RPMI7951 (cell line): ENCODE results near the gene RBM19. TPM values are rescaled to one million over a fixed set of nuclear protein-coding genes. Genes with fewer than 3 reads are reported as not detected.
"Not testable (repeated sequence)": the region's sequence is repeated elsewhere in the genome, so short reads cannot be mapped to it uniquely, and the experiment has no call there.

Experiments
- DNase-seq: peaks from one replicate; pipeline ENCODE4 v3.0.0-alpha.2; 2012; ENCODE audit warnings: low read depth
- total RNA-seq: library from RNA; depleted of rRNA; stranded (reverse); fragments of >200 nt; shearing (Covaris generic); gene quantifications from 2 replicates; pipeline ENCODE4 v1.2.3, GENCODE V29; 2014

Gene RBM19
- total RNA-seq, 1 experiment from 2014 or later: 12.5 TPM

DNA sequence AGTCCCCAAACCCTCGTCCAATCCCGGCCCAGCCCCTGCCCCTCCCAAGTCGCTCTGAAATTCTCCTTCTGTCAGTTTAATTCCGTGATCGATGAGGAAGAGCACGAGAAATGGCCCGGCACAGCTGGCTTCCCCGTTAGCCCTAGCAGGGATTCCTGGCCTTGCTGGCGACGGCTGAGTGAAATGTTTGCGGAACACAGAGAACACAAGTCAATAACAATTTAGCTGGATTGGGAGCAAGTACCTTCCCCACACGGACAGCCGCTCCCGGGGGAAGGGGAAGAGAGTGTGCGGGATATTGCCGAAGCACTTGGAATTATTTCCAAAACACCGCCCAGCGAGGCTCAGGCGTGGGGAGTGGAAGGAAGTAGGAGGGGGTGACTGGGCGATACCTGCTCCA lies 134.6 kb downstream of the RBM19 start:
- DNase-seq: no peak

DNA sequence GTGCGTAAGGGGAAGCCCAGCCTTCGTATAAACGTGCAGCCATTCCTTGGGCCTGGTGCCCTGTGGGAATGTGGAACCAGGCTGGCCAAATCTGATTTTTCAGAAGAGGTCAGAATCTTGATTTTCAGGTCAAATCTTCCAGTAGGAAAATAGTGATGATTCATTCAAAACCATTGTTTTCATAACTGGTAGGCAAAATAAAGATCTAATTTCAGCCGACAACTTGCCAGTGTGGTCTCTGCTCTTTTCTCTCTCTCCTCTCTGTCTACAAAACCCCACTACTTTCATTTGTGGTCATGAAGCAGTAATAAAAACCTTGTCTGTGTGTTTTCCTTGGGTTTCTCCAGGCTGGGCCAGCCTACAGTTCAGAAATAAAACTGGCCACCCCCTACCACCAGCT lies 135.1 kb downstream of the RBM19 start:
- peak; percentile 37 for DNase-seq

DNA sequence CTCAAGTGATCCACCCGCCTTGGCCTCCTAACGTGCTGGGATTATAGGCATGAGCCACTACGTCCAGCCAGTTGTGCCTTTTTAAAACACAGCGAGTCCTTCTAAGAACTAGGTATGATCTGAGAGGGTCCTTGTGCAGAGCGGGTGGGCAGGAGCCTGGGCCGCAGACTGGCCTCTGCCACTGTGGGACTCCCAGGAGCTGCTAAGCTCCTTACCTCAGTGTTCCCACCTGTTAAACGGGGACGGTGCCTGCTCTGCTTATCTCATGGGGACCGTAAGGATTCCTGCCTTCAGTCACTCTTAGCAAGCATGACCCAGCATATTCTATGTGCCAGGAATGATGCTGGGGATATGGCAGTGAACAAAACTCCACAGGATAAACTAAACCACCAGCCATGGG lies 136.9 kb downstream of the RBM19 start:
- no peak for DNase-seq

DNA sequence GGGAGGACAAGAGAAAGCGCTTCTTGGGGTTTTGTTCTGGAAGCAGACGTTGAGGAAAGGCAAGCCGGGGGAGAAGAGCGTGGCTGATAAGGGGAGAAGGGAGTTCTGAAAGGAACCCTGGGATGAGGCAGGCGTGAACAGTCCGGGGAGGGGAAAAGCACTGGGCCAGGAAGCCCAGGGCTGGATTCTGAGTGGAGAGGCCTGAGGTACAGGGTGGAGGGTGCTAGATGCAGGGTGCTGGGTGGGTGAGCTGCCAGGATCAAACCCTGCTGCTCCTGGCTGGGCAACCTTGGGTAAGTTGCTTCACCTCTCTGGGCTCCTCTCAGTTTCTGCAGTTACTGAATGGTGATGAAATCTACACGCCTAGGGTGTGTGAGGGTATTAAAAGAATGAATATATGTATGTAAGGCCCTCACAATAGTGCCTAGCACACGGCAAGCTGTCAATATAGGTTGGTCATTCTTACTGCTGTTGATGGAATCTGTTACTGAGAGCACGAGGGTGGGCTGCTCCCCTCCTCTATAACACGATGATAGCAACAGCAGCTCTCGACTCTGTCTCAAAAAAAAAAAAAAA lies 138.5 kb downstream of the RBM19 start:
- DNase-seq: no peak

DNA sequence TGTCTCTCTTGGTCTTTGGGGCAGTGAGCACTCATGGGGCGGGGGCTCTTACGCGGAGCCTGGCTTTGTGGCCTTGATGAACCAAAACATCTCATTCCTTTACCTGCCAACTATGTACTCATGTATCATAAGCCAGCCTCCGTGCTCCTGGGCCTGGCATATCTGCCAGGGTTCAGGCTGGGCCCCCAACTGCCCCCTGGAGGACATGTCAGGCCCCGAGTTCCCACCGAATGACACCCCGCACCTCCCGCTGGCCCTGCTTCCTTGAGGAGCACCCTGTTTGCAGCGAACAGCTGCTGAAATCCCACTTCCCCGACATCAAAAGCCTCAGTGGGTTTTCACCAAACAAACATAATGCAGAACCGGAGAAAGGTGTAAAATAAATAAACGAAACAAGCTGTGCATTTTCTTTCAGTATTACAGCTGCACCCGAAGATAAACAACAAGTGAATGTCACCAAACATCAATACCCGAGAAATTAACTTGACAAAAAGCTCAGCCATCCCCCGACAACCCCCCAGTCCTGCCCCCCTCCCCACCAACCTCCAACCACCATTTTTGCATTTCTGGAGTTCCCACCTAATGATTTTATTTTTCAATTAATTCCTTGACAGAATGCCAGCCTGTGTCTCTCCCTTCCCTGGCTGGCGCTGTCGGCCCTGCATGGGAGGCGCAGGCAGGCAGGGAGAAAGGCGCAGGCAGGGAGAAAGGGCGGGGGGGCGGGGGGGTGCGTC lies 139.2 kb downstream of the RBM19 start:
- DNase-seq: no peak

DNA sequence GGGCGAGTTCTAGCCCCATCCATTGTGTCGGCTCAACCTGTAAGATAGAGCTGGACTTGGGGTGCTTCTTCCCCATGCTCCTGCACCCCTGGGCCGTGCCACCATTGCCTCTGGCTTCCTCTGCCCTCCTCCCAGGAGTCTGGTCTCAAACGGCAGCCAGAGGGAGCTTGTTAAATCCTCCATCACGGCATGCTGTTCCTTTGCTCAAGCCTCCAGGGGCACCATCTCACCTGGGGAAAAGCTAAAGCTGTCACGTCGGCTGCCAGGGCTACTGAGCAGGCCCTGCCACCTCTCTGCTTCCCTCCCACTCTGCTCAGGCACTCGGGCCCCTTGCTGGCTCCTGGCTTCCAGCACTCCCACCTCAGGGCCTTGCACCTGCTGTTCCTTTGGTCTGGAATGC lies 140.4 kb downstream of the RBM19 start:
- DNase-seq: no peak

DNA sequence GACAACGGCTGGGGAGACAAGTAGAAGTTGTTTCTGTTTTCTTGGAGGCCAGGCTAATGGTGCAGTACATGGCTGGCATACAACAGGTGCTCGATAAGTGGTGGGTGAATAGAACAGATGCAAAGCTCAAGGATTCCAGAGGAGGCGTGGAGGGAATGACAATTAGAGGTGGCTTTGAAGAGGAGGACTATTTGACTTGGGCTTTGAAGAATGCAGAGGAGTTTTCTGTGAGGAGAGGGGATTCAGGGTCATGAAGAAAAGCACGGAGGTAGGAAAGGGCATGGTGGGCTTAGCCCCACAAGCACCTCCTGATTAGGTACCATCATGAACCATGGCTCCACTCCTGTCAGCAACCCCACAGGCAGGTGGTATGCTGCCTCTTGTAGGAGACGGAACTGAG lies 142.3 kb downstream of the RBM19 start:
- no peak for DNase-seq

DNA sequence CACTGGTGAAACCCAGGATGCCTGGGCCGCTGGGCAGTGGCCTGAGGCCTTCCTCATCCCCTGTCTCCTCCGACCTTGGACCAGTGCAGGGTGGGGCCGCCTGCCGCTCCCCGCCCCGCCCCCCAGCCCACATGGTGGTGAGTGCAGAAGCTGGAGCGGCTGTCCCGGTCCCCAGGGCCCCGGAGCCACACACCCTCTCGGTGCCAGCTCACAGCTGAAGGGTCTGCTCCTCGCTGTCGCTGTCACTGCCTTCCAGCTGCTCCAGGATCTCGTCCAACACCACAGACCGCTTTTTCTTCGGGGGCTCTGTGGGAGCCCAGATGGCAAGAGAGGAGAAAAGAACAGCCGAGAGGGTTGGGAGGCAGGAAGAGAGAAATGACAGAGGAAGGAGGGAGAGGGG lies 143.1 kb downstream of the RBM19 start:
- DNase-seq: no peak

DNA sequence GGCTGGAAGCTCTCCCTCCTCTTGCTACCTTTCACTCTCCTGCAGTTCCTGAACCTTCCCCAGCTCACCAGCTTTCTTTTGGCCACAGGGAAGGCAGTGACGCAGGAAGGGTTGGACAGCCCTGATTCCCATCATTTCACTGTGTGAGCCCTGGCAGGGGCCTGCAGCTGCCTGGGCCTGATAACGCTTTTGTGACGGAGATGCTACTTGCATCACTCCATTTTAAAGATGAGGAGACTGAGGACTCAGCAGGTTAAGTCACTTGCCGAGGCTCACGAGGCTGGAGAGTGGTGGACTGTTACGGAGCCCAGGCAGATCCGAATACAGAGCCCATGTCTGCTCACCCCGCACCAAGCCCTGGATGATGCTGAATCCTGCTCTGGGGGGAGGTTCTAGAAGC lies 145.3 kb downstream of the RBM19 start:
- DNase-seq: no peak

DNA sequence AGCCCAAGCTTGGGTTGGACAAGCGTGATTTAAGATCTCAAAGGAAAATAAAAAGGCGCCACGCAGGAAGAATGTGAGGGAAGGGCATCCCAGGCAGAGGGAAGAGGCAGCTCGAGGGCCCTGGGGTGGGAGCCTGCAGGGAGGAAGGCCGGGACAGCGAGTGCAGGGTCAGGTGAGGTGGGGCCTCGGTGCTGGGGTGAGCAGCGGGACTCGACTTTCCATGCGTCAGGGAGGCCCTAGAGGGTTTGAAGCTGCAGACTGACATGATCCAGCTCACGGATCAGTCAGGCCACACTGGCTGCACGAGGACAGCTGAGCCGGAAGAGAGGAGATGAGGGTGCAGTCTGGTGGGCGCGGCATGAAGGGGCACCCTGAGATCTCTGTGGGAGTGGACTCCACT lies 145.8 kb downstream of the RBM19 start:
- DNase-seq: no peak

DNA sequence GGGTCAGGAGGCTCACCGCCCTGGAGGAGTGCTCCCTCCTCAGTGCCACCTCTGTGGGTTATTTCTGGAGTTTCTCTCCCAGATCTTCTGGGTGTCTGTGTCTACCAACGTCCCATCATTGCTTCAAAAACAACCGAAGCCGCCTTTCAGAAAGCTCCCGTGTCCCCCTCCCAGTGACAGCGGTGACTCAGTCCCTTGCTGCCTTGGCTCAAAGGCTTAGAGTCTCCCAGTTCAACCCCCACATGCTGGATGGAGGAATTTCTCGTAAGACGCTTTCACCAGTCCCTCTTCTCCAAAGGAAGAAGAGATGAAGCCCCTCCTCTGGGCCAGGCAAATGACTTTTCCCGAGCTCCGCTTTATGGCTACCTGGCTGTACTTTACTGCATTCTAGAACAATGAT lies 146.6 kb downstream of the RBM19 start:
- no peak for DNase-seq

DNA sequence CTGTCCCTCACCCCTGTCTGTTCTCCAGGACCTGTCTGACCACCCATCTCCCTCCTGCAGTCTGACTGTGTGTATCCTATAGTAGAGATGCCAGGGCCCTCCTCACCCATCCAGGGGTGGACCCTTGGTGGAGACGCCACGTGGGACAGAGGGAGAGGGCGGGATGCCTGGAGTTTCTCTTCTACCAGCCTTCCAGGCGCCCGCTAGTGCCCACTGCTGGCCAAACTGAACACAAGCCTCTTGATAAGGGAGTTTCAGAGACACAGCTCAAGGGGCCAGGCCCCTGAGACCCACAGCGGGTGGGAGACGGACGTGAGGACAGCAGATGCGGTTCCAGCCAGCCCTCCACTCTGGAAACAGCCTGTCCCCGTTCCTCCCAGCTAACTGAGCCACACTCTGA lies 147.3 kb downstream of the RBM19 start:
- DNase-seq: no peak

DNA sequence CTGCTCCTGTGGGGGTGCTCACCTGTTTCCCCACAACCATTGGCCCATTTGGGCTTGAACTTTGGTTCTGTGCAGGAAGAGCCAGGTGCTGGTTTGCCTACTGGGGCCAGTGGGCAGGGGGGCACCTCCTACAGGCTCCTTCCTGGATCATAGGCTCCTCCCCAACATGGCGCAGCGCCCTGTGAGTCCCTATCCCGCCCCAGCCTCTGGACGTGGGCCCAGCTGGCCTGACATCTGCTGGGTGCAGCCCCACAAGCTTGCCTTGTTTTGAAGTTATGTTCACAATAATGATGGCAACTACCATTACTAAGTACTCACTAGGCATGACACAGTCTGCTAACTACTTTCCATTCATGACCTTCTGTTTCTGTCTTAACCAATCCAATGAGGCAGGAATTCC lies 147.8 kb downstream of the RBM19 start:
- no peak for DNase-seq

DNA sequence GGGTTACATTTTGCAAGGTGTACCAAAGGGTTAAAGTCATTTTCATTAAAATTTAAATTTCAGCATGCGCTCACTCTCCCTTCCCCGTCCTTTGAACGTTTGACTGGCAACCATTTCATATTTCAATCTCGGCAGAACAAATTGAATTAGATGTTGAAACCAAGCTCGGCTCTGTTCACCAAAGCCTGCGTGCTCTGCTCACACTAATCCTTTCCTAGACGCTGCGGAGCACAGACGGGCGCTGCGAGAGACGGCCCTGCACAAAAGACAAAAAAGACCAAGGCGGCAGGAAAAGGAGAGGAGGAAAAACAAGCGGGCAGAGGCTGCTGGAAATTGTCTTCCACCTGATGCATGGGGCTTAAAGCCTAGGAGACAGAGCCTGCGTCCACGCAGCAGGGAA lies 149.3 kb downstream of the RBM19 start:
- no peak for DNase-seq

DNA sequence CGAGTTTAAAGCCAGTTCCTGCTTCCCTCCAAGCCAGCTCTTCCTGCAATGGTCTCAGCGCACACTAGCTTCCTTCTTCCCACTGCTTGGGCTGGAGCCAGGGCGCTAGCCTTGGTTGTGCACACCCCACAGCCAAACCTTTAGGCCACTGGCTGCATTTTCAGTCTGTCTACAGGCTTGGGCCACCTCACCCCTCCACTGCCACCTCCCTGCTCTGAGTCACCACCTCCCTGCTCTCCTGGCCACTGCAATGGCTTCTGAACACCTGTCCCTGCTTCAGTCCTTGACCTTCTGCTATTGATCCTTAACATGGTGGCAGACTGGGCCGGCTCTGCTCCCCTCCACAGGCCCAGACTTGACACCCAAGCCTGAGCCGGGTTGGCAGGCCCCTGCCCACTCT lies 151.1 kb downstream of the RBM19 start:
- DNase-seq: no peak

DNA sequence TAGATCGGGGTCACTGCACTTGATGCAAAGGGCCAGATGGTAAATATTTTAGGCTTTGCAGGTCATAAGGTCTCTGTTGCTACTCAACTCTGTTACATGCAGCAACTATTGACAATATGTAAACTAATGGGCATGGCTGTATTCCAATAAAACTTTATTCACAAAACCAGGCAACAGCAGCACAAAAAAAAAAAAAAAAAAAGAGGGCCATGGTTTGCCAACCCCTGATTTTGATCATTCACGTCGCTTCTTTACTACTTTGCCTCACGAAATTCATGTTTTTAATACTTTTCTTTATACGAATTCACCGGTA lies 152.9 kb downstream of the RBM19 start:
- DNase-seq: no peak

DNA sequence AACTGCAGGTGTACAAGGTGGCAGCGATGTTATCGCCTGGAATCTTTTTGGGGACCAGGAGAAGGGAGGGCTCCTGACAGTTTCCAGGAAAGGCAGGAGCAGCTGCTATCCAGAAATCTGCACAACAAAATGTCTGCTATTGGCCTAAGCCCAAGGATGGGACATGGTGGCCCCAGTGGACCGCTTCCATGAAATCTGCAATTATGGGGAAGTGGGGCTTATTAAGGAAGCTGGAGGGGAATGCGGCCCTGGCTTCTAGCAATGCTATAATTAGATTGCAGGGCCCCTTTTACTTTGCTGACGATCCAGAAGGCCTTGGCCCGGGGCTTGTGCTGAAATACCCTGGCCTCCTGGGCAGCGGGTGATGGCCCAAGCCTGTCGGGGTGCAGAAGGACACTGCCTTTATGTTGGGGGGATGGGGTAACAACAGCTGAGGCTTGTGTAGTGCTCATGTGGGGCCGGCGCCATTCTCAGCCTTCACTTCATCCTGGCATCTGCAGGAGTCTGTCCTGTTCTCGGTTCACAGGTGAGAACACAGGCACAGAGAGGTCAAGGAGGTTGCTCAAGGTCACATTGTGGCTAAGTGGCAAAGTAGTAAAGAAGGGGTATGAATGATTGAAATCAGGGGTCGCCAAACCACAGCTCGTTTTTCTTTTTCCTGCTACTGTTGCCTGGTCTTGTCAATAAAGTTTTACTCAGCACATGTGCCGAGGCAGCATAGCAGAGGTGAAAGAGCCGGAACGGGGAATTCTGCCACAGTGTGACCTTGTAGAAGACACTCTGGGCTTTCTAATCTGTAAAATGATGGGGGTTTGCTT lies 153.5 kb downstream of the RBM19 start:
- no peak for DNase-seq

DNA sequence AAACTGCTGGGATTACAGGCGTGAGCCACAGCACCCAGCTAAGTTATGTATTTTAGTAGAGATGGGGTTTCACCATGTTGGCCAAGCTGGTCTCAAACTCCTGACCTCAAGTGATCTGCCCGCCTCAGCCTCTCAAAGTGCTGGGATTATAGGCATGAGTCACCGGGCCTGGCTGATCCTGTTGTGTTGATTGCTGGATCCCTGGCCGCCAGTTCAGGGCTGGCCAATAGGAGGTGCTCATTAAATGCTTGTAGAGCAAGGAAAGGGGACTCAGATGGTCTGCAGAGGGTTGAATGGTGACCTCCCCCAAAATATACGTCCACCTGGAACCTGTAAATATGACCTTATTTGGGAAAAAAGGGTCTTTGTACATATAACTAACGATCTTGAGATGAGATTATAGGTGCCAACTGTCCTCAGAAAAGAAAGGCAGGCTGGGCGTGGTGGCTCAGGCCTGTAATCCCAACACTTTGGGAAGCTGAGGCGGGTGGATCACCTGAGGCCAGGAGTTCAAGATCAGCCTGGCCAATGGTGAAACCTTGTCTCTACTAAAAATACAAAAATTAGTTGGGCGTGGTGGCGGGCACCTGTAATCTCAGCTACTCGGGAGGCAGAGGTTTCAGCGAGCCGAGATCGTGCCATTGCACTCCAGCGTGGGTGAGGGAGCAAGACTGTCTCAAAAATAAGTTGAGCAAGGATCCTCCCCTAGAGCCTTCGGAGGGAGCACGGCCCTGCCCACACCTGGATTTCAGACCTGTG lies 156.5 kb downstream of the RBM19 start:
- DNase-seq: not testable (repeated sequence)

DNA sequence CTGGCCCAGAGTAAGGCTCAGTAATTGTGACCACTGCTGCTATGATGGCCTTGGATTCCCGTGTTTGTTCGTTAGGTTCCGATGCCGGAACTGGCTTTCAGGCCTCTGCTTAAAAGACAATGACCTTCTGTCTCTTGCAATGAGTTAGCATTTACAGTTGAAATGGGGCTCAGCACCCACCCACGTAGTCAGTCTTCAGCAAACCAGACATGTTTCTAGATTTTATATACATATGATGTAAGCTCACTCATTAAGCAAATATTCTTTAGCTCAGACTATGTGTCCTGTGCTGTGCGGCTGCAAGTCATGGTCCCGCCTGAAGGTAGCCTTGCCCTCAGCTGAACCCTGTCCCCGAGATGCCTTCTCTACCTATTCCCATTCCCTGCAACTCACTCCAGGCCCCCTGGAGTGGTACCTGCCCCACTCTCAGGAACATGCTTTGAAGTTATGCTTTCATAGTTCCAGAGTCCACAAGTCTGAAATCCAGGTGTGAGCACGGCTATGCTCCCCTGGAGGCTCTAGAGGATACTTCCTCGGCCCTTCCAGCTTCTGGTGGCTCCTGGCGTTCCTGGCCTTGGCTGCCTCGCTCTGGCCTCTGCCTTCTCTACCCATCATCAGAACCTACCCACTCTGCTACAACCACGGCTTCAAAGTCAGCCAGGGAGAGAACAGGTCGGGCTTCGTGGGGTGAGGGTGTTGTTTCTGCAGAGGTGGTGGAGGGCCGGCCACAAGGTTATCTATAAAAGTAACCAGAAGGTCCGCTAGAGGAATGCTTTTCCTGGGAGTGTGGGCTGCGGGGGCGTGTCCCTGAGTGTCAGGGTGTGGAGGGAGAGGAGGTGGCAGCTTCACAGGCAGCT lies 157.8 kb downstream of the RBM19 start:
- peak; percentile 11 for DNase-seq

DNA sequence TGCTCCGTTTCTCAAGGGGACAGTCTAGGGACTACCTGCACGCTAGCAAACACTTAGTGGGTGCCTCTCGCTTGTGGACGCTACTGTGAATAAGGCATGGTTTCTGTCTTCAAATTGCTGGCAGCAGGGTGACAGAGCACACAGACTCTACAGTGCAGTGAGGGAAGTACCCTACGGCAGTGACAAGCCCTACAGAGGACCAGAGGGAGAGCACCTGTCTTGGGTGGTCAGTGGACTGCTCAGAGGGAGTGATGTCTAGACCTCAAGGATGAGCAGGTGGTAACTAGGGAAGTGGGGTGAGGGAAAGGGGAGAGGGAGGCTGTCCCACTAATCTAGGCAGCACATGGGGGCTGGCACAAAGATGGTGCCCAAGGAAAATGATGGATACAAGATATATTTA lies 160.5 kb downstream of the RBM19 start:
- DNase-seq: no peak

DNA sequence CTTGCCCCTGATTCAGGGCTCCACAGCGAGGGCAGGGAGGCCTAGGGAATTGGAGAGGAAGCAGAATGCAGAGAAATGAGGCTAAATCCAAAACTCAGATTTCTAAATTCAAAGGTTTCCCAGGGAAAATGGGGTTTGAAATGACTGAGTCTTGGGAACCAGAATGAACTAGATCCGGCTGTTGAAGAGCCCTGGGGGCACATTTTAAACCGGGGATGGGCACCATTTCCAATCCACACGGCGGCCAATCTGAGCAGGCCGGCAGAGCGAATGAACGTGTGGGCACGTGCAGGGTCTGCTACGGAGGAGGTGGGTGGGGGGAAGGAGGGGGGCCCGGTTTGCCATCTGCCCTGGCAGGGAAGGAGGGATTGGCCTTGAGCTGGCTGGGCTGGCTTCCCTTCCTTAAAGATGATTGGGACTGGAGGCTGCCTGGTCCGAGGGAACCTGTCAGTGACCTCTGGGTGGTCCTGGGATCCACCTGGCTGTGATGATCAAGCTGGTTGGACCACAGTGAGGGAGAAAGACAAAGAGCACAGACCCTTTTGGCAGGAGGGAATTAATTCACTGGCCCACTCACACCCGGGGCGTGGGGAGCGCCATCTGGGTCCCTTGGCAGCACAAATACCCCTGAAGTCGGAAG lies 161.0 kb downstream of the RBM19 start:
- no peak for DNase-seq
